ENCODE results near the gene POC1A. TPM values are rescaled to one million over a fixed set of nuclear protein-coding genes. Genes with fewer than 3 reads are reported as not detected.

Gene POC1A
- total RNA-seq, 8 experiments from 2014 or later, result 1.2 to 13.2 (median 3.0) TPM

DNA sequence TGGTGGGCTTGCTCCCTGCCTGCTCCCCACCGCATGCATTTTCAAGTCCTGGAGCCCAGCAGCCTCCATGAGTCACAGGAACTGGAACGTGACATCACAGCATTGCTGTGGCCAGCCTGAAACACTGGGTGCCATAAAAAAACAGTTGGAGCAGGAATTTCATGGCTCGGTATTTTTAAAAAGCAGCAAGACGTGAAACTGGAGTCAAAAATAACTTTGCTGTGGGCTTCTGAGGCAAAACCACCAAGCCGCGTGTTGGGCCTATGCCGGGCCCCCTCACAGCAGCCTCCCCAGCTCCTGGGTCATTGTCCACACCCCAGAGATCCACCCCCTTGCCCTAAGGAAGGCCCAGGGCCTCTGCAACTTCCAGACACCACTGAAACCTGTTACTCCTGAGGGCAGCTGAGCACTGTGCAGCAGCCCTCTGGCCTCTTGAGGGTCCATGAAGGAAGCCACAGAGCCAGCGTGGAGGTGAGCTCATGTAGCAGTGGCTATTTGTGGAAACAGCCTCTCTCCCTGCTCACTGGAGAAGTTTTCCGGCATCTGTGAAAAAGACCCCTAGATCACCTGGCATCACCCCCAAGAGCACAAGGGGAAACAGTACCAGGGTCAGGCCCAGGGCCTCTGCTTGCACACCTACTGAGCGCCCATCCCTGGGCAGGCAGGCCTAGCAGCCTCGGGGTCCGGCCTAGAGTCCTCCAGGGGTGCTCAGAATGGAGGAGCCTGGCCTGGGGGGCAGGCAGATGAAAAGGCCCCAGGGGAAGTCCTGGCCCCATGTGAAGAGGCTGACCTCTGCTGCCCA lies 63.9 kb downstream of the POC1A start:
- Histone ChIP-seq H3K27ac (peak overlapping the region in 1 of 2 donors; percentile 47), H3K4me1 (replicated peaks in 1 of 2) (peaks cover 35 to 41% of the 10 kb centered on the region in 2 donors), H3K4me3 (no peak overlapping the region)
- 19 to 95% (median 93%) methylated on average over 3 to 6 of the region's 12 CpGs; no CpG with 5 or more reads in 5 of the 10 experiments for WGBS, 10 experiments
- in situ Hi-C loops (cut with MboI; ENCODE audit: low pct_unique_long_range_greater_than_20kb in 2 of 9, low sequenced_read_pairs in 9 of 9, unreplicated experiment in 9 of 9), result no loop called here
- peak in 5 of 8 experiments; percentile 29 to 84 (median 68) for ATAC-seq (replicated peaks in 6 of 8)

DNA sequence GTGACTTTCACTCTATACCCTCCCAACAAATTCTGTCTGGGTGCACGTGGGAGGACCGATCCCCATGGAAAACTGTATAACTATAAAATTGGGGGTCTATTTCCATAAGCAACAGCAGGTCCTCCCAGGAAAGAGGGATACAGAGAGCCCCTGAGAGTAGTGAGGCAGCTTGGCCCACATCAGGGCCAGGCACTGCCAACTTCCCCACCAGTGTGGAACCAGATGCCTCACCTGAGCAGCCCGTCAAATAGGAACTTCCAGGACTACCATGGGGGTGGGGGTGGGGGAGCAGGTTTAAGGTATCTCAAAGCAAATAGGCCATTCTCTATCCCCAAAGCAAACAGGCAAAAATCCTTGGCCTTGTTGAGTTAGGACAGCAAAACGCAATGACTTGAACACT lies 64.5 kb downstream of the POC1A start:
- in situ Hi-C loops (cut with MboI; ENCODE audit: low pct_unique_long_range_greater_than_20kb in 2 of 9, low sequenced_read_pairs in 9 of 9, unreplicated experiment in 9 of 9), result no loop called here
- Histone ChIP-seq H3K4me1 (replicated peaks in 1 of 2) (peaks cover 35 to 41% of the 10 kb centered on the region in 2 donors), H3K4me3 (no peak overlapping the region), H3K27ac (peak overlapping the region in 1 of 2 donors; percentile 89)
- no peak for ATAC-seq (replicated peaks in 6 of 8)
- 40 to 100% (median 94%) methylated on average over 1 to 2 of the region's 4 CpGs; no CpG with 5 or more reads in 6 of the 10 experiments for WGBS, 10 experiments

DNA sequence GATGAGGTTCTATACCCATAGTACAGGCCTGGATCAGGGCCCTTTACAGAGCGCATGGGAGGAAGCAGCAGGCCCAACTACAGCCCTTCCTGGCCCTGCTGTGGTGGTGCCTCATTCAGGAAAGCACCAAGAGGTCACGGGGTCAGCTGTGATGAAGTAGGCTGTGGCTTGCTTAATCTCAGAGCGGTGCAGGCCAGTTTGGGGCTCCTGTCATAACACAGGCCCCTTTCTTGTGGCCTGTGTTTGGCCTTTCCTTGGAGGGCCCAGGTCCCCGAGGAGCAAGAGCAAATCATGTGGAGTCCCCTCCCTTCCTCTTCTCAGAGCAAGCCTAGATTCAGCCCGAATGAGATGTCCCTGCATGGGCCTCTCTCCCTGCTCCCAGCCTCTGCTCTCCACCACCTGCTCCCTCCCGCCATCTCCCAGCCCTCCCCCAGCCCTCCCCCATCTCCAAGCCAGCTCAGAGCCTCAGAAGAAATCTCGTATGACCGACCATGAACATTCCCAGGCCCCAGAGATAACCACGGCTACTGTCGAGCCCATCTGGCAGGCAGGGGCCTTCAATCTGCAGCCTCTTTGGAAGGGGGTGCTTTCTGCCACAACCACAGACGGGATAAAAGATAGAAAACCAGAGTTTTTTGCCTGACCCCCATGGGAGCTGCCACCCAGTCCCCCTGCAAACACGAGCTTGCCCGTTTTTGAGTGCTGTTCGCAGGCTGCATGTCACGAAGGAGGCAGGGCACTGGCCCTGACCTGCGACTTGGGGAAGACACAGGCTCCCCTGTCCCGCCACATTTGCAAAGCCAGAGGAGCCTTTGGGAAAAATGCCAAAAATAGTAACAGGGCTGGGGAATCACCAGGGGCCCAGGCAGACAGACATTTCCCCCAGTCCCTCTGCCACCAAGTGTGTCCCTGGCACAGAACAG lies 65.5 kb downstream of the POC1A start:
- in situ Hi-C loops (cut with MboI; ENCODE audit: low pct_unique_long_range_greater_than_20kb in 2 of 9, low sequenced_read_pairs in 9 of 9, unreplicated experiment in 9 of 9), result no loop called here
- 74 to 100% (median 80%) methylated on average over 1 to 4 of the region's 17 CpGs; no CpG with 5 or more reads in 5 of the 10 experiments for WGBS, 10 experiments
- Histone ChIP-seq H3K4me1 (replicated peaks in 1 of 2) (peaks cover 35 to 41% of the 10 kb centered on the region in 2 donors), H3K27ac (peak overlapping the region; percentile 68 to 89), H3K4me3 (no peak overlapping the region)
- ATAC-seq (replicated peaks in 6 of 8), result peak in 5 of 8 experiments; percentile 60 to 90 (median 89)

DNA sequence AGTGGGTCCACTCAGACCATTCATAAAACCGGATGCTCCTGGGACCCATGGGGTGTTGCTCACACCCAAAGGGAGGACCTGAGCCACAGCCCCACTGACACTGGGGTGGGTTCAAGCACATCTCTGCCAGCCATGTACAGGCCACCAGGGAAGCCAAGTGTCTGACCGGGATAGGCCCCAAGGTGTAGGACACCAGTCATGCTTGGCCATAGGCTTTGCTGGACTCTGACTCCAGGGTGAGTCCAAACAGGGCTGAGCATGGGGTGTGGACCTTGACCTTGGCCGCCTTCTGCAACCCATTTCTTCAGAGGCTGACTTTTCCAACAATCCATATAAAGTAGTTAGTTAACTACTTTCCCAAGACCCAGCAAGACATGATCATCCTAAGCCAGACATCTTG lies 66.5 kb downstream of the POC1A start:
- no peak overlapping the region for H3K4me3 ChIP-seq
- ATAC-seq (replicated peaks in 6 of 8), result no peak
- WGBS, 10 experiments, result 79 to 100% (median 90%) methylated on average over 1 to 2 of the region's 3 CpGs; no CpG with 5 or more reads in 6 of the 10 experiments
- H3K4me1 ChIP-seq (replicated peaks in 1 of 2), result peaks cover 35 to 41% of the 10 kb centered on the region in 2 donors
- H3K27ac ChIP-seq, result peak overlapping the region; percentile 68 to 89
- in situ Hi-C loops (cut with MboI; ENCODE audit: low pct_unique_long_range_greater_than_20kb in 2 of 9, low sequenced_read_pairs in 9 of 9, unreplicated experiment in 9 of 9), result no loop called here

DNA sequence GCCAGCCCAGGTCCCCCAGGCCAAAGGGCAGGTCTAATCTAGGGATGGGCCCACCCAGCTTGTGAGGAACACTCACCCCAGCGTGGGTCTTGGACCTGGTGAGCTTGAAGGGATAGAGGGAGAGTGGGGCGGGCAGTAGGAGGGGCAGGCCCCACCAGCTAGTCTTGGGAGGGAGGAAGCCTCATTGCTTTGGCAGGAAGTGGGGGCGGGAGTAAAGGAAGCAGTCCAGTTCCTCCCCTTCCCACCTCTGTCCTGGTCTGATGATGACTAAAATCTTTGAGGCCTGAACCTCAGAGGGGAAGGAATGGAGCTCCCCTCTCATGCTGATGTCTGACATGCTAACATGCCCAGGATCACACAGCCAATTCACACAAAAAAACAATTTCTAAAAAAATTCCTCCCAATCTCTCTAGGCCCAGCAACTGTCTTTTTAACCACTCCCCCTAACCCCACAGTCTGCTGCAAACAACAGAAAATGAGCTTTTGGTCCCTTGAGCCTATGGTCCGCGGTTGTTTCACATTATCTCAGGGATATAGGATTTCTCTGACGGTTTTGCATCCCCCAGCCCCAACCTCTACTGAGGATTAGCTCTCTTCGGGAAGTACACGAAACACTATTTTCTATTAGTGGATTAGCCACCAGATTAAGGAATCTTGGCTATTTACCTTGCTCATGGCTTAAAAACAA lies 67.1 kb downstream of the POC1A start:
- peaks cover 35 to 41% of the 10 kb centered on the region in 2 donors for H3K4me1 ChIP-seq (replicated peaks in 1 of 2)
- H3K4me3 ChIP-seq, result no peak overlapping the region
- in situ Hi-C loops (cut with MboI; ENCODE audit: low pct_unique_long_range_greater_than_20kb in 2 of 9, low sequenced_read_pairs in 9 of 9, unreplicated experiment in 9 of 9), result no loop called here
- WGBS, 10 experiments, result 55 to 100% (median 98%) methylated on average over 1 to 6 of the region's 8 CpGs; no CpG with 5 or more reads in 2 of the 10 experiments
- H3K27ac ChIP-seq, result peak overlapping the region in 1 of 2 donors; percentile 40
- ATAC-seq (replicated peaks in 6 of 8), result no peak

DNA sequence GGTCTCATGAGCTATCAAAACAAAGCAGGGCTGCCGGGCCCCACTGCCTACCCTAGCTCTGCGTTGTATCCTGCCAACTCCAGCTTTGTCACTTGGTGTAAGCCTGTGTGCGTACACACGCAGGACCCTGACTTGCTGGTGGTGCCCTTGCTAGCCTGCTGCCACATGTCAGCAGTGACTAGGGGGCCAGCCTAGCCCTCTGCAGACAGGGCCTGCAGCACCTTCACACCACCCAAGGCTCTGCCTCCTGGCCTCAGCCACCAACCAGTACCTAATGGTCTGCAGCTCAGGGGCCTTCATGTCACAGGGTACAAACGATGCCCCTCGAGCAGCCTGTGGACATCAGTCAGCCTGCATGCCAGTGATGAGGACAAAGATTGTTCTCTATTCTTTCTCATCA lies 67.8 kb downstream of the POC1A start:
- Histone ChIP-seq H3K27ac (peak overlapping the region in 1 of 2 donors; percentile 40), H3K4me1 (replicated peaks in 1 of 2) (peaks cover 32 to 39% of the 10 kb centered on the region in 2 donors), H3K4me3 (no peak overlapping the region)
- WGBS, 10 experiments, result 50 to 100% (median 92%) methylated on average over 2 to 3 of the region's 6 CpGs; no CpG with 5 or more reads in 5 of the 10 experiments
- ATAC-seq (replicated peaks in 6 of 8), result no peak
- in situ Hi-C loops (cut with MboI; ENCODE audit: low pct_unique_long_range_greater_than_20kb in 2 of 9, low sequenced_read_pairs in 9 of 9, unreplicated experiment in 9 of 9), result no loop called here

DNA sequence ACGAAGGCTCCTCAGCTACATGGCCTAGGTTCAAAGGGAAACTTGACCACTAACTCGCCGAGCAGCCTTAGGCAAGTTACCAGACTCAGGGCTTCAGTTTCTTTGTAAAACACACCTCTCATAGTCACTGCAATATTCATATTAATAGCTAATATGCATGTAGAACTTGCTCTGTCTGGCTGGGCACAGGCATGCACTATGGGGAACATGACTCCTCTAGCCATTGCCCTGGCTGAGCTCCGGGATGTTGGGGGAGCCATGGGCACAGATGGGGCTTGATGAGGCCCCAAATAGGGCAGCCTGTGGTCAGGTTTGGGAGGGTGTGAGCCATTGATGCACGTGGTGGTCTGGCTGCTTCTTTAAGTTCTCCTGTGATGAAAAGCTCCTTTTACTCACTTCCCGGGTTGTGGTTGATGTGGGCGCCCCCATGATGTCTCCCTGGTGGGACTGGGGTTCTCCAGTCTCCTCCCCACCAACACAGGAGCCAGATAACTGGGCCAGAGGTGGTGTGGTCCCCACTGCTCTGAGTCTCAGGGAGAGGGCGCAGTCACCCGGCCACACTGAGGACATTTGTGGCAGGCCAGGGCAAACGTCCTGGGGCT lies 68.4 kb downstream of the POC1A start:
- 40 to 100% (median 85%) methylated on average over 1 to 6 of the region's 10 CpGs; no CpG with 5 or more reads in 3 of the 10 experiments for WGBS, 10 experiments
- Histone ChIP-seq H3K4me1 (replicated peaks in 1 of 2) (peaks cover 26 to 33% of the 10 kb centered on the region in 2 donors), H3K27ac (no peak overlapping the region), H3K4me3 (no peak overlapping the region)
- ATAC-seq (replicated peaks in 6 of 8), result peak in 3 of 8 experiments; percentile 54 to 75 (median 70)
- in situ Hi-C loops (cut with MboI; ENCODE audit: low pct_unique_long_range_greater_than_20kb in 2 of 9, low sequenced_read_pairs in 9 of 9, unreplicated experiment in 9 of 9), result no loop called here

DNA sequence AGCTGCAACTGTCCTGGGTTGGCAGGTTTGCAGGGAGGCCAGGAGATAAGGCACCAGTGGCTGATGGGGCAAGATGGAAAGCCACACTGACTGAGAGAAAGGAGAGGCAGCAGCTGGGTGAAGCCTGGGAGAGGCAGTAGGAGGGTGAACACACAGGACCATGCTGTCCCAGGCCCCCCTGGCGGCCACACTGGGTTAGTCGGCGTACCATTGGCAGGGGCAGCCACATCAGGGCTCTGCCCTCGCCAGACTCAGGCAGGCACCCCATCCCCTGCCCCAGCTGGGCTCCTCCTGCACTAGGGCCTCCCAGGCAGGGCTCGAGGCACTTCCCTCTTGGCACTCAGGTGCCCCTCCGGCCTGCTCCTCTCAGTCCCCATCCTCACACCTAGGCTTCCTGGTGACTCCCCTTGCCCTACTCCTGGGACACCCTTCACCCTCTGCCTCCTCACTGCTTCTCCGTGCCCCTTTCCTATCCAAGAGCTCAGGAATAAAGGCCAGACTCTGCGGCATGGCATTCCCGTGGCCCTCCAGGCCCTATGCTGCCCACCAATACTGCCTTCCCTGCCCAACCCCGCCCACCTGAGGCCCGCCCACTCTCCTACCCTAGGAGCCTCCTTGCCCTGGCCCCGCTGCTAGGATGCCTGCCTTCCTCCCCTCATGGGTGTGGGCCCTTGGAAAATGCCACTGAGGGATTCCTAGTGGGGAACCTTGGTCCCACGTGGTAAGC lies 69.1 kb downstream of the POC1A start:
- ATAC-seq (replicated peaks in 6 of 8), result peak in 1 of 8 experiments; percentile 33
- Histone ChIP-seq H3K27ac (no peak overlapping the region), H3K4me1 (replicated peaks in 1 of 2) (peaks cover 20 to 29% of the 10 kb centered on the region in 2 donors), H3K4me3 (no peak overlapping the region)
- in situ Hi-C loops (cut with MboI; ENCODE audit: low pct_unique_long_range_greater_than_20kb in 2 of 9, low sequenced_read_pairs in 9 of 9, unreplicated experiment in 9 of 9), result no loop called here
- WGBS, 10 experiments, result 80 to 92% (median 83%) methylated on average over 1 to 8 of the region's 13 CpGs; no CpG with 5 or more reads in 6 of the 10 experiments

DNA sequence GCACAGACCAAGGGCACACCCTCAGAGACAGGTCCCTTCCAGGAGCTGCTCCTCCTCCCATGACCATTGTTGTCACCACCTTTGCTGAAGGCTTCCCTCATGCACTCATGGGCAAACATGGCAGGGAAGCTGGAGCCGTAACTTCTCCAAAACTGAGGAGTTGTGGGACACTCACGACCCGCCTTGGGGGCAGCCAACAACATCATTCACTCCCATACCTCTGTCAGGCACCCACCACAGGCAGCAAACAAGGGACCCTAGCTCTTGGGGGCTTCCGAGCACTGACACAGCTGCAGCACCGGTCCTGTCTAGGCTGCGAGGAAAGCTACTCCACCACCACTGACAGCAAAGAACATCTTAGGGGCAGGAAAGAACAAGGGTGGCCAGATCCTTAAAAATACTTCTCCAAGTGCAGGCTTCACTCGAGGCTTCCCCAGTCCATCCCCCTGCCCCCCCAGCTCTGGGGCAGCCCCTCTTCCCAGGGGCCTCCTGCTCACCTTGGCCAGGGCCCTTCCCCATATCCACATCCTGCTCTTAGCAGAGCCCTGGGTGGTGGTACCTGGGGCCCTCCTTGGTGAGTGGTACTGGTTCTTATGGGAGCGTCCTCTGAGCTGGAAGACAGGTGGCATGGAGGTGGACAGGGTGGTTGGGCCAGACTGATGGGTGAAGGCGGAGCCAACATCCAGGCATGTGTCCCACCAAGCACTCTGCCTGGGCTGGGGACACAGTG lies 69.8 kb downstream of the POC1A start:
- in situ Hi-C loops (cut with MboI; ENCODE audit: low pct_unique_long_range_greater_than_20kb in 2 of 9, low sequenced_read_pairs in 9 of 9, unreplicated experiment in 9 of 9), result no loop called here
- Histone ChIP-seq H3K4me1 (replicated peaks in 1 of 2) (peaks cover 18 to 27% of the 10 kb centered on the region in 2 donors), H3K4me3 (no peak overlapping the region), H3K27ac (no peak overlapping the region)
- WGBS, 10 experiments, result 100% methylated on average over 1 of the region's 9 CpGs; no CpG with 5 or more reads in 9 of the 10 experiments
- no peak for ATAC-seq (replicated peaks in 6 of 8)

DNA sequence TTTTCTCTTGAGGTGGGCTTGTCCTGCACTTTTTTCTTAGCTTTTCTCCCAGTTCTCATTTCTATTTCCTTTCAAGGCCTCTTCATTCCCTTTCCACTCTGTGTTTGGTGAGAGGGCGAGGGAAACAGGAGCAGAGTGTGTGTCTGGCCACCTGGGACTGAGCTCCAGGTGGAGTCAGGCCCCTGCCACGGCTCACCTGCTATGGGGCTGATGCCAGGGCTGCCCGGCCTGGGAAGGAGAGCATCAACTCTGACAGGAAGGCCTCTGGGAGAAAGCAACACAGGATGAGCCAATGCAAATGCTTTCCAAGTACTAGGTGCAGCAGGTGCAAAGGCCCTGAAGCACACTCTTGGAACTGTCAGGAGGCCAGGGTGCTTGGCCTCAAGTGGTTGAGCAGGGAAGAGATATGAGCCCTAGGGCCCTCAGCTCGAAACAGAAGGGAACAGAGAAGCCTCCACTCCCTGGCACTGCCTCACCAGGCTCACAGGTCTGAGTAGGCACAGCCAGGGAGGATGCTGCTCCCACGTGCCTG lies 70.6 kb downstream of the POC1A start:
- Histone ChIP-seq H3K4me1 (replicated peaks in 1 of 2) (peaks cover 11 to 20% of the 10 kb centered on the region in 2 donors), H3K27ac (no peak overlapping the region), H3K4me3 (no peak overlapping the region)
- in situ Hi-C loops (cut with MboI; ENCODE audit: low pct_unique_long_range_greater_than_20kb in 2 of 9, low sequenced_read_pairs in 9 of 9, unreplicated experiment in 9 of 9), result no loop called here
- ATAC-seq (replicated peaks in 6 of 8), result no peak
- 100% methylated on average over 1 to 2 of the region's 5 CpGs; no CpG with 5 or more reads in 4 of the 10 experiments for WGBS, 10 experiments

DNA sequence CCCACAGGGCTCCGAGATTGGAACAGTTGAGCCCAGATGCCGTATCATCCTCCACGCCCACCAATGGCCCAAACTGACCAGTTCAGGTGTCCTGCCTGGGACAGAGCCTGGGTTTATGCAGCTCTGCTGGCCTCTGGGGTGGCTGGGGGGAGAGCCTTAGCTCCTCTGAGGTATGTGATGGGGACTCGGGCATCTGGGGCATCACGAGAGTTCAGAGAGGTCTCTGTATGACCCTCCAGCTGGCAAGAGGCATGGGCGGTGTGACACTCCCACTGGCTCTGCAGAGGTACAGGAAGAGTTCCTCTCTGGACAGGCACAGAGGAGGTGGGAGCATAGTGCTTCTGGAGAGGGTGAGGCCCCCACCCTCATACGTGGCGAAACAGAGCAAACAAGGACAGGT lies 71.3 kb downstream of the POC1A start:
- Histone ChIP-seq H3K4me1 (replicated peaks in 1 of 2) (peaks cover 4 to 13% of the 10 kb centered on the region in 2 donors), H3K27ac (no peak overlapping the region), H3K4me3 (no peak overlapping the region)
- in situ Hi-C loops (cut with MboI; ENCODE audit: low pct_unique_long_range_greater_than_20kb in 2 of 9, low sequenced_read_pairs in 9 of 9, unreplicated experiment in 9 of 9), result no loop called here
- 60 to 100% (median 83%) methylated on average over 1 to 2 of the region's 8 CpGs; no CpG with 5 or more reads in 7 of the 10 experiments for WGBS, 10 experiments
- no peak for ATAC-seq (replicated peaks in 6 of 8)

All from motor neuron (in vitro differentiated cells).